GM15510 (cell line): Measurements from ENCODE around the gene WEE2.
A peak's percentile ranks its signal among the peaks of the same experiment; 100 is the strongest.

Source experiments
- POLR2A ChIP-seq: IDR thresholded peaks from 3 replicates; pipeline ENCODE4 v1.6.1; 2011; ENCODE audit warnings: borderline replicate concordance; ENCODE audit not compliant: insufficient read length; ENCODE audit errors: extremely low read depth

The WEE2 gene

GRCh38 chr7:141731476-141732149 is 23.5 kb downstream of the WEE2 start:
- no peak for TF ChIP-seq POLR2A

- TF ChIP-seq POLR2A = no peak
Observed at GRCh38 chr7:141737118-141737835, 29.1 kb downstream of the WEE2 start.

- TF ChIP-seq POLR2A = peak; percentile 88
Observed at GRCh38 chr7:141737836-141738591, 29.9 kb downstream of the WEE2 start, which contains the start of gene SSBP1. TSS of gene SSBP1 (plus strand) at chr7:141738358. CDS start at chr7:141739167, 809 bp downstream.

GRCh38 chr7:141738592-141739013 is 30.4 kb downstream of the WEE2 start:
- TF ChIP-seq POLR2A = no peak

- TF ChIP-seq POLR2A = no peak
Observed at GRCh38 chr7:141739250-141739649, 31.1 kb downstream of the WEE2 start.

GRCh38 chr7:141742229-141742628 is 34.1 kb downstream of the WEE2 start:
- no peak for TF ChIP-seq POLR2A

GRCh38 chr7:141744131-141744530 is 36.0 kb downstream of the WEE2 start:
- no peak for TF ChIP-seq POLR2A

- TF ChIP-seq POLR2A = no peak
Observed at GRCh38 chr7:141748396-141748795, 40.2 kb downstream of the WEE2 start.

- no peak for TF ChIP-seq POLR2A
Observed at GRCh38 chr7:141752634-141753033, 44.5 kb downstream of the WEE2 start.

- TF ChIP-seq POLR2A = no peak
Observed at GRCh38 chr7:141754939-141755338, 46.8 kb downstream of the WEE2 start.

GRCh38 chr7:141763797-141764196 is 55.6 kb downstream of the WEE2 start, which contains the start of gene TAS2R3:
TSS of gene TAS2R3 (plus strand) at chr7:141764097. CDS start at chr7:141764159, 62 bp downstream.
- no peak for TF ChIP-seq POLR2A

- no peak for TF ChIP-seq POLR2A
Observed at GRCh38 chr7:141776374-141776773, 68.2 kb downstream of the WEE2 start, which contains the start of gene TAS2R4. TSS of gene TAS2R4 (plus strand) at chr7:141776674. CDS start at chr7:141778489, 1,815 bp downstream.
